ENCODE results near the gene KANK4. TPM values are rescaled to one million over a fixed set of nuclear protein-coding genes. Genes with fewer than 3 reads are reported as not detected.

KANK4 gene
- total RNA-seq, 1 experiment from 2014 or later = 1.7 TPM

DNA sequence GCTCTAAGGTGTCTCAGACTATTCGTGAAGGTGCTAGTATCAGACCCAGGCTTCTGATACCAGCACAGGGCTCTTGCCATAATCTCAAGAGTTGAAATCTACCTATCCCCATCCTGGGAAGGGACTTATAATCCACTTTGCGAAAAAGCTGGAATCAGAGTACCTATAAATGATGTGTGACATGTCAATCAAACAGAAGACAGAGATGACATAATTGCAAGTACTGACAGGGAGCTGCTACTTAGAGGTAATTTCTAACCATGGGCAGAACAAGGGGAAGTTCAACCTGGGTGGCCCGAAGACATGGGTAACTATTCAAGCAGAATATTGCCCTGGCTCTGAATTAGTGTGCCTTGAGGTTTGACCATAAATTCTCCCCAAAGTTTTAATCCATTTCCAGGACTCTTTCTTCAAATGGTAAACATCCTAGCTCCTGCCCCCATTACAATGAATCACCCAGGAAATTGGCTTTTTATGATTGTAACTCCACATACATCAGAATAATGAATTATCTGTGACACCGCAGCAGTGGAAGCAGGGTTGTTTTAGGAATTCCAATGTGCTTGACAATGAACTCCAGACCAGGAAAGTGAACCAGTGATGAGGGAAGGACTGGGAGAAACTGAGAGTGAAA is 37.2 kb downstream of the KANK4 start:
- H3K4me2 ChIP-seq = no peak overlapping the region
- CTCF ChIA-PET = interaction anchor here (1.2 kb wide), 1 partner anchor 106 kb away, joined by 3 read pairs; no protein-coding TSS in a partner anchor
- no peak overlapping the region for H3K27ac ChIP-seq
- POLR2A ChIA-PET (ENCODE audit: unreplicated experiment) = no interaction called here
- no peak for DNase-seq
- no peaks in the 10 kb centered on the region for H3K9me3 ChIP-seq (ENCODE audit: insufficient read depth, low read depth)
- no peak overlapping the region for H2AFZ ChIP-seq
- H4K20me1 ChIP-seq (ENCODE audit: insufficient read depth) = no peaks in the 10 kb centered on the region
- TF ChIP-seq CTCF (conservative IDR thresholded peaks at IDR 0.05) (no peak), EZH2 (IDR thresholded peaks at IDR 0.05; ENCODE audit: low read depth) (no peak)
- H3K4me1 ChIP-seq (replicated peaks; ENCODE audit: insufficient read depth) = peaks cover 21% of the 10 kb centered on the region; the same call in 1 of the 2 replicates
- H3K9me2 ChIP-seq (ENCODE audit: insufficient read depth) = no peaks in the 10 kb centered on the region
- H3K79me2 ChIP-seq (ENCODE audit: low read depth) = no peaks in the 10 kb centered on the region
- H3K4me3 ChIP-seq = no peak overlapping the region
- H3K27me3 ChIP-seq (ENCODE audit: insufficient read depth, low read depth) = no peaks in the 10 kb centered on the region
- BruUV-seq (replicated peaks) = no TSS peak
- 0 out of 2 replicates have a peak, but pooled peaks cover 7% of the 10 kb centered on the region for H3F3A ChIP-seq (ENCODE audit: insufficient read depth, low read depth)
- intact Hi-C loops (cut with micrococcal nuclease; ENCODE audit: unreplicated experiment) = no loop called here
- H3K36me3 ChIP-seq (ENCODE audit: low read depth) = no peaks in the 10 kb centered on the region

DNA sequence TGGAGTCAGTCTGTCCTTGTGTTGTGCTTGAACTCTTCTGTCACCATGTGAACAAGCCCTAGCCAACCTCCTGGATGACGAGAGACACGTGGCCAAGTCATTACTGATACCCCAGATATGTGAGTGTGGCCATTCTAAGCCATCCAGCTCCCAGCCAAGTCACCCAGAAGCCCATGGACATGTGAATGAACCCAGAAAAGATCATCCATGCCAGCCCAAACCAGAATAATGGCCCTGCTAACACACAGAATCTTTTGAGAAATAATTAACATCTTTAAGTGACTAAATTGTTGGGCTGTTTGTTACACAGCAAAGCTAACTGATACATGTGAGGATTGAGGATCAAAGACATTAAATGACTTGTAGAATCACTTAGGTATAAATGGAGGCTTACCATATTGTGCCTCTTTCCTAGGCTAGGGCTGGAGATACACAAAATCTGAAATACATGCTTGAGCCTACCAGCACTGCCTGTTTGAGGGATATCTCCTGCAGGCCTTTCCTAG is 38.2 kb downstream of the KANK4 start:
- no peak overlapping the region for H3K27ac ChIP-seq
- H3K4me1 ChIP-seq (replicated peaks; ENCODE audit: insufficient read depth) = peaks cover 12% of the 10 kb centered on the region; the same call in 1 of the 2 replicates
- CTCF ChIA-PET = no interaction called here
- no peaks in the 10 kb centered on the region for H3K79me2 ChIP-seq (ENCODE audit: low read depth)
- no peaks in the 10 kb centered on the region for H4K20me1 ChIP-seq (ENCODE audit: insufficient read depth)
- no peak for DNase-seq
- no peaks in the 10 kb centered on the region for H3F3A ChIP-seq (ENCODE audit: insufficient read depth, low read depth)
- no peak for TF ChIP-seq EZH2 (IDR thresholded peaks at IDR 0.05; ENCODE audit: low read depth)
- TF ChIP-seq CTCF (conservative IDR thresholded peaks at IDR 0.05) = no peak
- no peak overlapping the region for H2AFZ ChIP-seq
- H3K27me3 ChIP-seq (ENCODE audit: insufficient read depth, low read depth) = no peaks in the 10 kb centered on the region
- intact Hi-C loops (cut with micrococcal nuclease; ENCODE audit: unreplicated experiment) = no loop called here
- H3K9me2 ChIP-seq (ENCODE audit: insufficient read depth) = no peaks in the 10 kb centered on the region
- H3K9me3 ChIP-seq (ENCODE audit: insufficient read depth, low read depth) = no peaks in the 10 kb centered on the region
- POLR2A ChIA-PET (ENCODE audit: unreplicated experiment) = no interaction called here
- no TSS peak for BruUV-seq (replicated peaks)
- no peak overlapping the region for H3K4me2 ChIP-seq
- no peak overlapping the region for H3K4me3 ChIP-seq
- no peaks in the 10 kb centered on the region for H3K36me3 ChIP-seq (ENCODE audit: low read depth)

- Histone ChIP-seq H3F3A (ENCODE audit: insufficient read depth, low read depth) (no peaks in the 10 kb centered on the region), H3K36me3 (ENCODE audit: low read depth) (no peaks in the 10 kb centered on the region), H3K4me2 (no peak overlapping the region), H3K9me3 (ENCODE audit: insufficient read depth, low read depth) (no peaks in the 10 kb centered on the region), H3K79me2 (ENCODE audit: low read depth) (no peaks in the 10 kb centered on the region), H2AFZ (no peak overlapping the region), H4K20me1 (ENCODE audit: insufficient read depth) (no peaks in the 10 kb centered on the region), H3K9me2 (ENCODE audit: insufficient read depth) (no peaks in the 10 kb centered on the region), H3K27me3 (ENCODE audit: insufficient read depth, low read depth) (no peaks in the 10 kb centered on the region), H3K27ac (no peak overlapping the region), H3K4me1 (replicated peaks; ENCODE audit: insufficient read depth) (0 out of 2 replicates have a peak, but pooled peaks cover 4% of the 10 kb centered on the region), H3K4me3 (no peak overlapping the region)
- BruUV-seq (replicated peaks) = no TSS peak
- no peak for DNase-seq
- intact Hi-C loops (cut with micrococcal nuclease; ENCODE audit: unreplicated experiment) = no loop called here
- TF ChIP-seq CTCF (conservative IDR thresholded peaks at IDR 0.05) (no peak), EZH2 (IDR thresholded peaks at IDR 0.05; ENCODE audit: low read depth) (no peak)
- CTCF ChIA-PET = no interaction called here
- POLR2A ChIA-PET (ENCODE audit: unreplicated experiment) = interaction anchor here (0.6 kb wide), 1 partner anchor 120 kb away, joined by 4 read pairs; no protein-coding TSS in a partner anchor
Observed at GRCh38 chr1:62280150-62280549, 39.1 kb downstream of the KANK4 start.
